ENCODE results near the gene VSTM2B.

VSTM2B gene

DNA sequence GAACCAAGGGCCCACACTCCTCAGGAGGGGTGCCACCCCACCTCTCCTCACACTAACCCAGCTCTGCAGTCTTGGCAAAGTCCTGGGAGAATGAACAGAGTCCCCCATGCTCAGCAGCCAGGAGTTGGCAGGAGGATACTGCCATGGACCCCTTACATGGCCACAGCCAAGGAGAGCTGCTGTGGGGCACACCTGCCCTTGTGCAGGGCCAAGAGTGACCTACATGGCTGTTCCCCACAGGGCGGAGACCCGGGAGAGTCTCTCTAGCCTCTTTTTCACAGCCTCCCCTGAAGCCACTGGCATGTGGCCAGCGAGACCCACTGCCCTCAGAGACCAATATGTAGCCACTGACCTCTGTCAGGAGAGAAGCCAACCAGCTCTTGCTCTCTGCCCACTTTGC is 45.9 kb upstream of the VSTM2B start:
- TF ChIP-seq PPARA (CRISPR knock-in tag; IDR thresholded peaks at IDR 0.05; ENCODE audit: borderline replicate concordance), result no peak
- no peak for TF ChIP-seq TCF4 (CRISPR knock-in tag; IDR thresholded peaks at IDR 0.05; ENCODE audit: borderline replicate concordance)
- no peak for ATAC-seq

DNA sequence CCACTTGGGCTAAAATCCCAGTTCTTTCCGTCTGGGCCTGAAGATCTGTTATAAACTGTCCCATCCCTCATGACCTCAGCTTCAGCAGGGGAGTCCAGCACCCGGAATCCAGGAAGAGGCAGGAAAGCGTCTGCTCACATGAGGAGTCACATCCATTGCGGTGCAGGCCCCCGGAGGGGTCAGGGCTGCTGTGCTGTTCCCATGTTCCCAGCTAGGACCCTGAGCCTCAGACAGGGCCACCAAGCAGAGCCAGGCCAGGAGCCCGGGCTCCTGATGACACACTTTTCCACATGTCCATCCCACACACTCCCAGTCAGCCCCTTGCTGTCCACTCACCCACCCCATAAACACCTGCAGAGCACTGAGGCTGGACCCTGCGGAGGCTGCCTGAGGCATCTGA is 45.3 kb upstream of the VSTM2B start:
- TF ChIP-seq, protein P1, sequence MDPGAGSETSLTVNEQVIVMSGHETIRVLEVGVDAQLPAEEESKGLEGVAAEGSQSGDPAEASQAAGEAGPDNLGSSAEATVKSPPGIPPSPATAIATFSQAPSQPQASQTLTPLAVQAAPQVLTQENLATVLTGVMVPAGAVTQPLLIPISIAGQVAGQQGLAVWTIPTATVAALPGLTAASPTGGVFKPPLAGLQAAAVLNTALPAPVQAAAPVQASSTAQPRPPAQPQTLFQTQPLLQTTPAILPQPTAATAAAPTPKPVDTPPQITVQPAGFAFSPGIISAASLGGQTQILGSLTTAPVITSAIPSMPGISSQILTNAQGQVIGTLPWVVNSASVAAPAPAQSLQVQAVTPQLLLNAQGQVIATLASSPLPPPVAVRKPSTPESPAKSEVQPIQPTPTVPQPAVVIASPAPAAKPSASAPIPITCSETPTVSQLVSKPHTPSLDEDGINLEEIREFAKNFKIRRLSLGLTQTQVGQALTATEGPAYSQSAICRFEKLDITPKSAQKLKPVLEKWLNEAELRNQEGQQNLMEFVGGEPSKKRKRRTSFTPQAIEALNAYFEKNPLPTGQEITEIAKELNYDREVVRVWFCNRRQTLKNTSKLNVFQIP (CRISPR knock-in tag; IDR thresholded peaks at IDR 0.05; ENCODE audit: borderline replicate concordance, low read depth), result no peak
- TF ChIP-seq PPARA (CRISPR knock-in tag; IDR thresholded peaks at IDR 0.05; ENCODE audit: borderline replicate concordance) (no peak), ZFP3 (CRISPR knock-in tag; IDR thresholded peaks at IDR 0.05) (no peak), BACH2 (CRISPR knock-in tag; IDR thresholded peaks at IDR 0.05; ENCODE audit: borderline replicate concordance) (no peak), ZC3H10 (CRISPR knock-in tag; IDR thresholded peaks at IDR 0.05) (no peak), ZNF70 (CRISPR knock-in tag; IDR thresholded peaks at IDR 0.05) (no peak), OSR1 (CRISPR knock-in tag; IDR thresholded peaks at IDR 0.05) (no peak), TOX (CRISPR knock-in tag; IDR thresholded peaks at IDR 0.05; ENCODE audit: borderline replicate concordance) (no peak)
- TF ChIP-seq, protein P2, sequence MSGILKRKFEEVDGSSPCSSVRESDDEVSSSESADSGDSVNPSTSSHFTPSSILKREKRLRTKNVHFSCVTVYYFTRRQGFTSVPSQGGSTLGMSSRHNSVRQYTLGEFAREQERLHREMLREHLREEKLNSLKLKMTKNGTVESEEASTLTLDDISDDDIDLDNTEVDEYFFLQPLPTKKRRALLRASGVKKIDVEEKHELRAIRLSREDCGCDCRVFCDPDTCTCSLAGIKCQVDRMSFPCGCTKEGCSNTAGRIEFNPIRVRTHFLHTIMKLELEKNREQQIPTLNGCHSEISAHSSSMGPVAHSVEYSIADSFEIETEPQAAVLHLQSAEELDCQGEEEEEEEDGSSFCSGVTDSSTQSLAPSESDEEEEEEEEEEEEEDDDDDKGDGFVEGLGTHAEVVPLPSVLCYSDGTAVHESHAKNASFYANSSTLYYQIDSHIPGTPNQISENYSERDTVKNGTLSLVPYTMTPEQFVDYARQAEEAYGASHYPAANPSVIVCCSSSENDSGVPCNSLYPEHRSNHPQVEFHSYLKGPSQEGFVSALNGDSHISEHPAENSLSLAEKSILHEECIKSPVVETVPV (CRISPR knock-in tag; IDR thresholded peaks at IDR 0.05), result no peak
- ATAC-seq, result no peak

DNA sequence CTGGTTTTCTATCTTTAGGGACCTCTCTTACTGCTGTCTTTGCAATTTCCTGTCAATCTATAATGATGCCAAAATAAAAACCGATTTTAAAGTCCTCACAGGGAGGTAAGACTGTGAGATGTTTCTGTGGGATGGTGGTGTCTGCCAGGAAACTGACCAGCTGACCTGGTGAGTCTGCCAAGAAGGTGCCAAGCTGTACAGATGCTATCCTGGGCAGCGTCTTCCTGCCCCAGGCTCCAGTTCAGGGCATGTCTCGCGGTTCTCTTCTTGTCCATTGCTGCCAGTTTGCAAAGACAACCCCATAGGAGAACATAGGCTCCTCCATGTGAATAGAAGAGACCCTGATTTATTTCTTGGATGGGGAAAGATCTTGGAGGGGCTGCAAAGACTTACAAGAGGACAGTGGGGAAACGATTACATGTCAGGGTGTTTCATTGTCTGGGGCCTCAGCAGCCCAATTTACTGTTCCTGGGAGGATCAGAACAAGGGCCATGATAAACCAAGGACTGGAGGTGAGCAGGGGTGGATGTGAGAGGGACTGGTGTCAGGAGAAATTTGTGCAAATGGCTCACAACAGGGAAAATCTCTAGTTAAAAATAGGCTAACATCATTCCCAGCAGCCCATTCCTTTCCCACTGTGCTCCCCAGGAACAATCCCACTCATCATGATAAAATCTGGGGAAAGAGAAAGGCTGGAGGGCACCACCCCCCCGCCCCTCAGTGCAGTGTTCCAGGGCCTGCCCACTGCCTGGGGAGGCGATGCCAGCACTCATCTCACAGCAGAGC is 42.7 kb upstream of the VSTM2B start:
- ATAC-seq, result no peak
- no peak for TF ChIP-seq ESRRG (CRISPR knock-in tag; IDR thresholded peaks at IDR 0.05)
- TF ChIP-seq CSDC2 (CRISPR knock-in tag; IDR thresholded peaks at IDR 0.05), result no peak
- no peak for TF ChIP-seq TCF4 (CRISPR knock-in tag; IDR thresholded peaks at IDR 0.05; ENCODE audit: borderline replicate concordance)
- no peak for TF ChIP-seq OSR1 (CRISPR knock-in tag; IDR thresholded peaks at IDR 0.05)
- TF ChIP-seq RARB (CRISPR knock-in tag; IDR thresholded peaks at IDR 0.05), result no peak
- no peak for TF ChIP-seq ZFP3 (CRISPR knock-in tag; IDR thresholded peaks at IDR 0.05)
- TF ChIP-seq ZFP30 (CRISPR knock-in tag; IDR thresholded peaks at IDR 0.05), result no peak
- no peak for TF ChIP-seq GLIS3 (CRISPR knock-in tag; IDR thresholded peaks at IDR 0.05)
- TF ChIP-seq TOX (CRISPR knock-in tag; IDR thresholded peaks at IDR 0.05; ENCODE audit: borderline replicate concordance), result no peak
- TF ChIP-seq ZNF565 (CRISPR knock-in tag; conservative IDR thresholded peaks at IDR 0.05; ENCODE audit: low read depth), result no peak
- no peak for TF ChIP-seq ZNF70 (CRISPR knock-in tag; IDR thresholded peaks at IDR 0.05)
- TF ChIP-seq, protein P3, sequence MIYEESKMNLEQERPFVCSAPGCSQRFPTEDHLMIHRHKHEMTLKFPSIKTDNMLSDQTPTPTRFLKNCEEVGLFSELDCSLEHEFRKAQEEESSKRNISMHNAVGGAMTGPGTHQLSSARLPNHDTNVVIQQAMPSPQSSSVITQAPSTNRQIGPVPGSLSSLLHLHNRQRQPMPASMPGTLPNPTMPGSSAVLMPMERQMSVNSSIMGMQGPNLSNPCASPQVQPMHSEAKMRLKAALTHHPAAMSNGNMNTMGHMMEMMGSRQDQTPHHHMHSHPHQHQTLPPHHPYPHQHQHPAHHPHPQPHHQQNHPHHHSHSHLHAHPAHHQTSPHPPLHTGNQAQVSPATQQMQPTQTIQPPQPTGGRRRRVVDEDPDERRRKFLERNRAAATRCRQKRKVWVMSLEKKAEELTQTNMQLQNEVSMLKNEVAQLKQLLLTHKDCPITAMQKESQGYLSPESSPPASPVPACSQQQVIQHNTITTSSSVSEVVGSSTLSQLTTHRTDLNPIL (CRISPR knock-in tag; IDR thresholded peaks at IDR 0.05; ENCODE audit: low read depth), result no peak
- no peak for TF ChIP-seq ZC3H10 (CRISPR knock-in tag; IDR thresholded peaks at IDR 0.05)
- TF ChIP-seq, protein P4, sequence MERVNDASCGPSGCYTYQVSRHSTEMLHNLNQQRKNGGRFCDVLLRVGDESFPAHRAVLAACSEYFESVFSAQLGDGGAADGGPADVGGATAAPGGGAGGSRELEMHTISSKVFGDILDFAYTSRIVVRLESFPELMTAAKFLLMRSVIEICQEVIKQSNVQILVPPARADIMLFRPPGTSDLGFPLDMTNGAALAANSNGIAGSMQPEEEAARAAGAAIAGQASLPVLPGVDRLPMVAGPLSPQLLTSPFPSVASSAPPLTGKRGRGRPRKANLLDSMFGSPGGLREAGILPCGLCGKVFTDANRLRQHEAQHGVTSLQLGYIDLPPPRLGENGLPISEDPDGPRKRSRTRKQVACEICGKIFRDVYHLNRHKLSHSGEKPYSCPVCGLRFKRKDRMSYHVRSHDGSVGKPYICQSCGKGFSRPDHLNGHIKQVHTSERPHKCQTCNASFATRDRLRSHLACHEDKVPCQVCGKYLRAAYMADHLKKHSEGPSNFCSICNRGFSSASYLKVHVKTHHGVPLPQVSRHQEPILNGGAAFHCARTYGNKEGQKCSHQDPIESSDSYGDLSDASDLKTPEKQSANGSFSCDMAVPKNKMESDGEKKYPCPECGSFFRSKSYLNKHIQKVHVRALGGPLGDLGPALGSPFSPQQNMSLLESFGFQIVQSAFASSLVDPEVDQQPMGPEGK (CRISPR knock-in tag; IDR thresholded peaks at IDR 0.05; ENCODE audit: borderline replicate concordance), result no peak
- no peak for TF ChIP-seq SNAI2 (CRISPR knock-in tag; IDR thresholded peaks at IDR 0.05)
- no peak for TF ChIP-seq ARNTL (CRISPR knock-in tag; IDR thresholded peaks at IDR 0.05; ENCODE audit: borderline replicate concordance, low read depth)

DNA sequence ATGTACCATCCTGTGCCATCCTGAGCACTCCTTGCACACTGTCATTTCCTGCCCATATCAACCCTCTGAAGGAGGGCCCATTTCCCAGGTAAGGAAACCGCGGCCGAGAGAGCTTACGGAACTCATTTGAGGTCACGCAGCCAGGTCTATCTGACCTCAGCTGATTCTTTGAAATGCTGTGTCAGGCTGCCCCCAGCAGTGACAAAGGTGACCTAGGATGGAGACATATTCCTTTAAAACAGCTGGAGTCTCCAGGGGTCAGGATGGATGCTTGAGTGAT is 42.2 kb upstream of the VSTM2B start:
- ATAC-seq, result no peak
- TF ChIP-seq TOX (CRISPR knock-in tag; IDR thresholded peaks at IDR 0.05; ENCODE audit: borderline replicate concordance) (no peak), ZC3H10 (CRISPR knock-in tag; IDR thresholded peaks at IDR 0.05) (no peak), ZNF8 (CRISPR knock-in tag; IDR thresholded peaks at IDR 0.05) (no peak), ZFP30 (CRISPR knock-in tag; IDR thresholded peaks at IDR 0.05) (no peak), ZNF565 (CRISPR knock-in tag; conservative IDR thresholded peaks at IDR 0.05; ENCODE audit: low read depth) (no peak), CSDC2 (CRISPR knock-in tag; IDR thresholded peaks at IDR 0.05) (no peak)

Measured in SK-N-SH treated with all-trans-retinoic acid at 6 μM for 48 hours (cell line).